ENCODE data around the gene ENDOV. TPM values are rescaled to one million over a fixed set of nuclear protein-coding genes. Genes with fewer than 3 reads are reported as not detected.

Gene ENDOV
- total and polyA plus RNA-seq, 2 experiments from 2014 or later = 21.2 to 33.8 TPM

- H3K4me3 ChIP-seq = no peak overlapping the region
- no peak overlapping the region for H3K4me2 ChIP-seq
- no peak overlapping the region for H3K27ac ChIP-seq
- H2AFZ ChIP-seq = no peak overlapping the region
- peaks cover 4% of the 10 kb centered on the region for H3K4me1 ChIP-seq (ENCODE audit: insufficient read depth)
- no peak for DNase-seq (ENCODE audit: low spot score)
- TF ChIP-seq EZH2phosphoT487 (IDR thresholded peaks at IDR 0.05; ENCODE audit: low read depth, severe bottlenecking, unreplicated experiment) = no peak
- no peak for TF ChIP-seq CTCF (IDR thresholded peaks at IDR 0.05; ENCODE audit: poor library complexity)
- no peak for TF ChIP-seq EZH2 (IDR thresholded peaks at IDR 0.05; ENCODE audit: borderline replicate concordance)
- H3K27me3 ChIP-seq = no peaks in the 10 kb centered on the region
- H3K9me2 ChIP-seq (replicated peaks; ENCODE audit: insufficient read depth) = no peaks in the 10 kb centered on the region
- no peaks in the 10 kb centered on the region for H3K9me3 ChIP-seq (ENCODE audit: low read depth)
- peaks cover 3% of the 10 kb centered on the region for H4K20me1 ChIP-seq (ENCODE audit: insufficient read depth, poor library complexity, severe bottlenecking)
- WGBS (ENCODE audit: low lambda C conversion rate, missing lambda C conversion rate) = 96% methylated on average over 6 of the region's 6 CpGs
- H3K36me3 ChIP-seq (replicated peaks; ENCODE audit: insufficient read depth, low read depth) = no peaks in the 10 kb centered on the region
- H3K79me2 ChIP-seq = peaks cover 31% of the 10 kb centered on the region
These were observed 1.9 kb downstream of the ENDOV start for GRCh38 chr17:80416940-80417293.

- H3K4me2 ChIP-seq = no peak overlapping the region
- H3K27me3 ChIP-seq = no peaks in the 10 kb centered on the region
- DNase-seq (ENCODE audit: low spot score) = no peak
- H2AFZ ChIP-seq = no peak overlapping the region
- H3K79me2 ChIP-seq = peaks cover 28% of the 10 kb centered on the region
- H4K20me1 ChIP-seq (ENCODE audit: insufficient read depth, poor library complexity, severe bottlenecking) = peaks cover 3% of the 10 kb centered on the region
- no peaks in the 10 kb centered on the region for H3K36me3 ChIP-seq (replicated peaks; ENCODE audit: insufficient read depth, low read depth)
- H3K9me2 ChIP-seq (replicated peaks; ENCODE audit: insufficient read depth) = no peaks in the 10 kb centered on the region
- no peak overlapping the region for H3K4me3 ChIP-seq
- TF ChIP-seq EZH2phosphoT487 (IDR thresholded peaks at IDR 0.05; ENCODE audit: low read depth, severe bottlenecking, unreplicated experiment) (no peak), EZH2 (IDR thresholded peaks at IDR 0.05; ENCODE audit: borderline replicate concordance) (no peak), CTCF (IDR thresholded peaks at IDR 0.05; ENCODE audit: poor library complexity) (no peak)
- H3K27ac ChIP-seq = no peak overlapping the region
- 97% methylated on average over 11 of the region's 11 CpGs for WGBS (ENCODE audit: low lambda C conversion rate, missing lambda C conversion rate)
- no peaks in the 10 kb centered on the region for H3K9me3 ChIP-seq (ENCODE audit: low read depth)
- peaks cover 4% of the 10 kb centered on the region for H3K4me1 ChIP-seq (ENCODE audit: insufficient read depth)
These were observed 3.6 kb downstream of the ENDOV start for GRCh38 chr17:80418589-80418988.

- Histone ChIP-seq H3K4me1 (ENCODE audit: insufficient read depth) (peaks cover 4% of the 10 kb centered on the region), H3K9me3 (ENCODE audit: low read depth) (no peaks in the 10 kb centered on the region), H4K20me1 (ENCODE audit: insufficient read depth, poor library complexity, severe bottlenecking) (peaks cover 3% of the 10 kb centered on the region), H2AFZ (no peak overlapping the region), H3K4me3 (no peak overlapping the region), H3K79me2 (peaks cover 22% of the 10 kb centered on the region), H3K27me3 (no peaks in the 10 kb centered on the region), H3K36me3 (replicated peaks; ENCODE audit: insufficient read depth, low read depth) (no peaks in the 10 kb centered on the region), H3K9me2 (replicated peaks; ENCODE audit: insufficient read depth) (no peaks in the 10 kb centered on the region), H3K4me2 (no peak overlapping the region), H3K27ac (no peak overlapping the region)
- no peak for DNase-seq (ENCODE audit: low spot score)
- TF ChIP-seq CTCF (IDR thresholded peaks at IDR 0.05; ENCODE audit: poor library complexity) (no peak), EZH2 (IDR thresholded peaks at IDR 0.05; ENCODE audit: borderline replicate concordance) (no peak), EZH2phosphoT487 (IDR thresholded peaks at IDR 0.05; ENCODE audit: low read depth, severe bottlenecking, unreplicated experiment) (no peak)
- 93% methylated on average over 11 of the region's 11 CpGs for WGBS (ENCODE audit: low lambda C conversion rate, missing lambda C conversion rate)
These were observed 4.3 kb downstream of the ENDOV start for GRCh38 chr17:80419255-80419654.

Data from hepatocyte (in vitro differentiated cells).